SK-N-SH (cell line): Measurements from ENCODE around the gene CRAT. TPM values are rescaled to one million over a fixed set of nuclear protein-coding genes. Genes with fewer than 3 reads are reported as not detected.

Source experiments
- CTCF ChIA-PET: fragments of 300-600, 350-600 bp; formaldehyde crosslinking; extraction: SDS; loops from one replicate; lab custom pipeline; 2021; lab: Yijun Ruan, JAX
- POLR2A ChIA-PET: fragments of 350-600 bp; sonication (Branson Sonifier 250); formaldehyde crosslinking; extraction: SDS; loops from one replicate; lab custom pipeline; 2020; ENCODE audit warnings: antibody characterized with exemption, inconsistent platforms; lab: Yijun Ruan, JAX
- DNase-seq: peaks from one replicate; pipeline ENCODE4 v3.0.0; 2012
- H2AFZ ChIP-seq: fragments of 200-600 bp; sonication (generic); 2 replicates; pipeline ENCODE4 v1.8.1; 2016; ENCODE audit warnings: antibody characterized with exemption, mild to moderate bottlenecking, low read depth
- H3F3A ChIP-seq: fragments of 200-600 bp; sonication (generic); replicated peaks from 2 replicates; pipeline ENCODE3; 2016; ENCODE audit warnings: antibody characterized with exemption, mild to moderate bottlenecking; ENCODE audit not compliant: insufficient read depth
- H3K27ac ChIP-seq, 2 experiments: fragments of 200-500 bp in 1 of 2; fragments of 200-600 bp in 1 of 2; sonication (Bioruptor generic) in 1 of 2; sonication (generic), shearing (Covaris generic) in 1 of 2; 2 replicates each; pipeline versions ENCODE4 v1.5.1 to v1.6.1; 2014 to 2016; ENCODE audit warnings: low read depth in 2 of 2, inconsistent platforms in 1 of 2, low read length in 1 of 2, mild to moderate bottlenecking in 1 of 2, mixed read lengths in 1 of 2
- H3K27me3 ChIP-seq: fragments of 200-600 bp; sonication (generic), shearing (Covaris generic); 2 replicates; pipeline ENCODE4 v1.6.1; 2016; ENCODE audit warnings: mixed run types; ENCODE audit not compliant: insufficient read depth
- H3K36me3 ChIP-seq, 2 experiments: fragments of 200-500 bp in 1 of 2; fragments of 200-600 bp in 1 of 2; sonication (Bioruptor generic) in 1 of 2; sonication (generic) in 1 of 2; replicated peaks in 1 of 2; 2 replicates each; pipeline versions ENCODE3 to v1.5.1; 2014 to 2016; ENCODE audit warnings: low read length in 1 of 2, mild to moderate bottlenecking in 1 of 2; ENCODE audit not compliant: insufficient read depth in 2 of 2, control insufficient read depth in 1 of 2
- H3K4me1 ChIP-seq, 2 experiments: fragments of 200-500 bp in 1 of 2; fragments of 200-600 bp in 1 of 2; sonication (Bioruptor generic) in 1 of 2; sonication (generic), shearing (Covaris generic) in 1 of 2; 2 replicates each; pipeline versions ENCODE4 v1.5.1 to v1.6.1; 2014 to 2016; ENCODE audit warnings: low read depth in 1 of 2, low read length in 1 of 2, mixed run types in 1 of 2; ENCODE audit not compliant: insufficient read depth in 2 of 2, control insufficient read depth in 1 of 2
- H3K4me2 ChIP-seq: fragments of 200-600 bp; sonication (generic), shearing (Covaris generic); 2 replicates; pipeline ENCODE4 v1.6.1; 2017; ENCODE audit warnings: mixed run types
- H3K4me3 ChIP-seq, 2 experiments: fragments of 200-500 bp in 1 of 2; fragments of 200-600 bp in 1 of 2; sonication (Bioruptor generic) in 1 of 2; sonication (generic), shearing (Covaris generic) in 1 of 2; 2 replicates each; pipeline versions ENCODE4 v1.5.1 to v1.8.1; 2014 to 2016; ENCODE audit warnings: low read depth in 2 of 2, inconsistent platforms in 1 of 2, low read length in 1 of 2, mild to moderate bottlenecking in 1 of 2, mixed read lengths in 1 of 2, moderate library complexity in 1 of 2
- H3K79me2 ChIP-seq: fragments of 200-600 bp; sonication (generic); 2 replicates; pipeline ENCODE4 v1.8.1; 2017; ENCODE audit warnings: mild to moderate bottlenecking; ENCODE audit not compliant: insufficient read depth
- H3K9ac ChIP-seq: fragments of 200-600 bp; sonication (generic); 2 replicates; pipeline ENCODE4 v1.6.1; 2017; ENCODE audit warnings: mixed run types
- H3K9me2 ChIP-seq: fragments of 200-600 bp; sonication (generic); 2 replicates; pipeline ENCODE4 v1.6.1; 2017; ENCODE audit warnings: mixed run types
- H3K9me3 ChIP-seq: fragments of 200-600 bp; sonication (generic); 2 replicates; pipeline ENCODE4 v1.6.1; 2017; ENCODE audit warnings: mixed run types, mild to moderate bottlenecking, moderate library complexity
- H4K20me1 ChIP-seq: fragments of 200-600 bp; sonication (generic); 2 replicates; pipeline ENCODE4 v1.6.1; 2017; ENCODE audit warnings: mild to moderate bottlenecking, mixed run types; ENCODE audit not compliant: insufficient read depth
- CHD2 ChIP-seq: fragments of 150-350 bp; IDR thresholded peaks from 2 replicates; pipeline ENCODE4 v1.6.1; 2018; ENCODE audit warnings: low read length; ENCODE audit not compliant: partially characterized antibody
- EP300 ChIP-seq, 2 experiments: IDR thresholded peaks; 2 replicates each; pipeline versions ENCODE4 v1.4.0 to v1.6.1; 2012; ENCODE audit warnings: borderline replicate concordance in 1 of 2, low read depth in 1 of 2, low read length in 1 of 2
- EZH2phosphoT487 ChIP-seq: fragments of 200-600 bp; sonication (generic); IDR thresholded peaks from 2 replicates; pipeline ENCODE4 v1.6.1; 2017; ENCODE audit warnings: low read depth, mixed run types, mild to moderate bottlenecking, antibody characterized with exemption, moderate library complexity, borderline replicate concordance
- FOXM1 ChIP-seq: IDR thresholded peaks from 2 replicates; pipeline ENCODE4 v1.4.0; 2012; ENCODE audit warnings: low read depth, mild to moderate bottlenecking
- GABPA ChIP-seq: IDR thresholded peaks from 2 replicates; pipeline ENCODE4 v1.4.0; 2012; ENCODE audit warnings: low read depth, mild to moderate bottlenecking
- JUND ChIP-seq: IDR thresholded peaks from 2 replicates; pipeline ENCODE4 v1.4.0; 2012
- MXI1 ChIP-seq: IDR thresholded peaks from 2 replicates; pipeline ENCODE4 v1.6.1; 2012; ENCODE audit warnings: mild to moderate bottlenecking, low read depth, low read length, improper control_type of control experiment
- NFIC ChIP-seq: IDR thresholded peaks from 2 replicates; pipeline ENCODE4 v1.4.0; 2012; ENCODE audit warnings: borderline replicate concordance
- NRF1 ChIP-seq: IDR thresholded peaks from 2 replicates; pipeline ENCODE4 v1.6.1; 2012; ENCODE audit warnings: low read depth, mild to moderate bottlenecking, low read length
- POLR2AphosphoS5 ChIP-seq: IDR thresholded peaks from 2 replicates; pipeline ENCODE4 v1.6.1; 2012; ENCODE audit warnings: low read depth, low read length
- RCOR1 ChIP-seq: fragments of 150-350 bp; IDR thresholded peaks from 2 replicates; pipeline ENCODE4 v1.6.1; 2017; ENCODE audit warnings: antibody characterized with exemption, low read length
- RXRA ChIP-seq: IDR thresholded peaks from 2 replicates; pipeline ENCODE4 v1.4.0; 2012; ENCODE audit warnings: low read depth, mild to moderate bottlenecking, borderline replicate concordance
- SIN3A ChIP-seq: IDR thresholded peaks from 2 replicates; pipeline ENCODE4 v1.6.1; 2012; ENCODE audit warnings: low read depth, mild to moderate bottlenecking, low read length, moderate library complexity, borderline replicate concordance
- SMC3 ChIP-seq: IDR thresholded peaks from 2 replicates; pipeline ENCODE4 v1.6.1; 2012; ENCODE audit warnings: low read depth, low read length, improper control_type of control experiment
- TAF1 ChIP-seq: IDR thresholded peaks from 2 replicates; pipeline ENCODE4 v1.6.1; 2012; ENCODE audit warnings: low read depth, mild to moderate bottlenecking, low read length, moderate library complexity, borderline replicate concordance
- TCF12 ChIP-seq: IDR thresholded peaks from 2 replicates; pipeline ENCODE4 v1.4.0; 2012
- YY1 ChIP-seq: IDR thresholded peaks from 2 replicates; pipeline ENCODE4 v1.4.0; 2012; ENCODE audit warnings: low read depth, mild to moderate bottlenecking
- WGBS: methylation state at CpG from one replicate; pipeline ENCODE4 v1.1.6; 2017; ENCODE audit warnings: low lambda C conversion rate; 5-methylcytosine and 5-hydroxymethylcytosine counted together
- polyA plus RNA-seq, 3 experiments: library from polyadenylated mRNA; depleted of rRNA; stranded (reverse); fragments of >200 nt; gene quantifications; 2 replicates each; pipeline ENCODE4 v1.2.3, GENCODE V29; 2012
- TF ChIP-seq, protein P1 (sequence below): IDR thresholded peaks from 2 replicates; pipeline ENCODE4 v1.4.0; 2012; ENCODE audit warnings: low read depth
- TF ChIP-seq, protein P2 (sequence below): IDR thresholded peaks from 2 replicates; pipeline ENCODE4 v1.4.0; 2012; ENCODE audit warnings: low read depth, borderline replicate concordance
- TF ChIP-seq, protein P3 (sequence below): IDR thresholded peaks from 2 replicates; pipeline ENCODE4 v1.4.0; 2012; ENCODE audit warnings: low read depth, borderline replicate concordance
- TF ChIP-seq, protein P4 (sequence below): IDR thresholded peaks from 2 replicates; pipeline ENCODE4 v1.6.1; 2012; ENCODE audit warnings: mild to moderate bottlenecking, low read depth, low read length, moderate library complexity
- TF ChIP-seq, protein P5 (sequence below): fragments of 150-350 bp; IDR thresholded peaks from 2 replicates; pipeline ENCODE4 v1.6.1; 2016; ENCODE audit warnings: mild to moderate bottlenecking, low read depth, low read length
- TF ChIP-seq, protein P6 (sequence below): fragments of 150-350 bp; IDR thresholded peaks from 2 replicates; pipeline ENCODE4 v1.6.1; 2017; ENCODE audit warnings: antibody characterized with exemption, low read length, low read depth, borderline replicate concordance

The CRAT gene
- polyA plus RNA-seq, 1 of the 3 experiments (the other 2 are of a cell fraction): 44.5 TPM

DNA sequence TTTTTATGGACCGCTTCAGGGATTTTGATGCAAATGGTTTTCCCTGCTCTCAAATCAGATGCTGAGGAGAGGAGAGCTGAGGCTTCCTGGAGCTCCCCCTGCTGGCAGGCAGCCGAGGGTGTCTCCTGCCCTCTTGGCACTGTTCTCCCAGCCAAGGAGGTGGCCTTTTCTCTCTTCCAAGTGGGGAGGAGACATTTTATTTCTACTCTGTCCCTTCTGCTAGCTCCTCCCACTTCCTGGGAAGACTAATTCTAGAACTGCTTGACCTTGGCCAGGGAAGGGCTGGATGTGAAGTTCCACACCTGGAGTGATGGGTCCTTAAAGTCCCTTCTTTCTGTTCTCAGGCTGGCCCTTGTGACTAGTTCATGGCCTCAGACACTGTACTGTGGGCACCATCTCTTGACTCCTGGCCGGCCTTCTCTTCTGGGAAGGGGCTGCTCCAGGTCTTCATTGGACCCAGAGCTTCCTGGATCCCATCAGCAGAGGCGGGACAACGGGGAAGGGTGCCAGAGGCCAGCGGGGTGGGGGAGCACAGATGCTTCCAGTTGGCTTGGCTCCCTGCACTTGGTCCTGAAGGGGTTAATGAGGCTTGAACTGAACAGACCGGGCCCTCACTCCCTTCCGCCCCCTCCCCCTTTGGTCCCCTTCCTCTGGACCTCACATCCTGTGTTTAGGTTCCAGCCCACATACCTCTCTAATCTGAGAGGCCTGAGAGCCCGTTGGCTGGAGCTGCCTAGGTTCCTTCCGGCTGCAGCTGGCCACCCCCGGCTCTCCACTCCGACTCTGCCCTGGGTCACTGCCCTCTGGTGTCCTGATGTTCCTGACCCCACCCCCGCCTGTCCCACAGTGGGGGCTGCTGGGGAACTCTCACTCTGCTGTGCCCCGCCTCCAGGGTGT is 32.7 kb upstream of the CRAT start:
- H2AFZ ChIP-seq: no peak overlapping the region
- H3K4me2 ChIP-seq: peak overlapping the region; percentile 95
- H3K9me3 ChIP-seq: no peaks in the 10 kb centered on the region
- DNase-seq: peak; percentile 87
- peak overlapping the region; percentile 99; the same call in 1 of the 2 replicates for H3K9ac ChIP-seq
- POLR2A ChIA-PET: interaction anchor here (0.9 to 1.3 kb wide), 2 partner anchors 12 to 22 kb away, joined by 3 read pairs; no protein-coding TSS in a partner anchor
- peak overlapping the region; percentile 12 to 100 for H3K27ac ChIP-seq
- CTCF ChIA-PET: interaction anchor here (0.6 to 10.9 kb wide), 39 partner anchors 10 to 924 kb away, joined by 3 to 235 read pairs (median 4); partner anchors contain the start of genes C9orf50 and NTMT1
- peak overlapping the region in 1 of 2 experiments; percentile 18; a peak in 1 of 4 replicates for H3K4me3 ChIP-seq
- peaks cover 56 to 69% of the 10 kb centered on the region in 2 experiments; a peak in 3 of 4 replicates for H3K4me1 ChIP-seq
- 40% methylated on average over 7 of the region's 14 CpGs for WGBS
- H3K36me3 ChIP-seq: peaks cover 20 to 27% of the 10 kb centered on the region in 2 experiments
- no peaks in the 10 kb centered on the region for H3K9me2 ChIP-seq
- peaks cover 64% of the 10 kb centered on the region for H3K79me2 ChIP-seq
- H3F3A ChIP-seq: peaks cover 34% of the 10 kb centered on the region
- H3K27me3 ChIP-seq: no peaks in the 10 kb centered on the region
- H4K20me1 ChIP-seq: no peaks in the 10 kb centered on the region
- TF ChIP-seq, protein P1, sequence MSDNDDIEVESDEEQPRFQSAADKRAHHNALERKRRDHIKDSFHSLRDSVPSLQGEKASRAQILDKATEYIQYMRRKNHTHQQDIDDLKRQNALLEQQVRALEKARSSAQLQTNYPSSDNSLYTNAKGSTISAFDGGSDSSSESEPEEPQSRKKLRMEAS: peak; percentile 37; the same call in 1 of the 2 replicates
- TF ChIP-seq, protein P2, sequence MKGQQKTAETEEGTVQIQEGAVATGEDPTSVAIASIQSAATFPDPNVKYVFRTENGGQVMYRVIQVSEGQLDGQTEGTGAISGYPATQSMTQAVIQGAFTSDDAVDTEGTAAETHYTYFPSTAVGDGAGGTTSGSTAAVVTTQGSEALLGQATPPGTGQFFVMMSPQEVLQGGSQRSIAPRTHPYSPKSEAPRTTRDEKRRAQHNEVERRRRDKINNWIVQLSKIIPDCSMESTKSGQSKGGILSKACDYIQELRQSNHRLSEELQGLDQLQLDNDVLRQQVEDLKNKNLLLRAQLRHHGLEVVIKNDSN: no peak
- TF ChIP-seq RCOR1 (0 out of 2 replicates have a peak, but pooled peaks have one; percentile 19), TAF1 (peak; percentile 37; the same call in 1 of the 2 replicates), TCF12 (no peak), MXI1 (no peak), POLR2AphosphoS5 (no peak; the same call in 1 of the 2 replicates), EP300 (IDR thresholded peaks at IDR 0.05; ENCODE audit: borderline replicate concordance in 1 of 2, low read depth in 1 of 2, low read length in 1 of 2) (no peak), GABPA (0 out of 2 replicates have a peak, but pooled peaks have one; percentile 8), EZH2phosphoT487 (no peak), JUND (no peak), SIN3A (no peak), YY1 (no peak), NFIC (peak; percentile 69), NRF1 (no peak), CHD2 (no peak), SMC3 (peak; percentile 59), RXRA (peak; percentile 13; the same call in 1 of the 2 replicates), FOXM1 (no peak)
- TF ChIP-seq, protein P3, sequence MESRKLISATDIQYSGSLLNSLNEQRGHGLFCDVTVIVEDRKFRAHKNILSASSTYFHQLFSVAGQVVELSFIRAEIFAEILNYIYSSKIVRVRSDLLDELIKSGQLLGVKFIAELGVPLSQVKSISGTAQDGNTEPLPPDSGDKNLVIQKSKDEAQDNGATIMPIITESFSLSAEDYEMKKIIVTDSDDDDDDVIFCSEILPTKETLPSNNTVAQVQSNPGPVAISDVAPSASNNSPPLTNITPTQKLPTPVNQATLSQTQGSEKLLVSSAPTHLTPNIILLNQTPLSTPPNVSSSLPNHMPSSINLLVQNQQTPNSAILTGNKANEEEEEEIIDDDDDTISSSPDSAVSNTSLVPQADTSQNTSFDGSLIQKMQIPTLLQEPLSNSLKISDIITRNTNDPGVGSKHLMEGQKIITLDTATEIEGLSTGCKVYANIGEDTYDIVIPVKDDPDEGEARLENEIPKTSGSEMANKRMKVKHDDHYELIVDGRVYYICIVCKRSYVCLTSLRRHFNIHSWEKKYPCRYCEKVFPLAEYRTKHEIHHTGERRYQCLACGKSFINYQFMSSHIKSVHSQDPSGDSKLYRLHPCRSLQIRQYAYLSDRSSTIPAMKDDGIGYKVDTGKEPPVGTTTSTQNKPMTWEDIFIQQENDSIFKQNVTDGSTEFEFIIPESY: no peak
- TF ChIP-seq, protein P4, sequence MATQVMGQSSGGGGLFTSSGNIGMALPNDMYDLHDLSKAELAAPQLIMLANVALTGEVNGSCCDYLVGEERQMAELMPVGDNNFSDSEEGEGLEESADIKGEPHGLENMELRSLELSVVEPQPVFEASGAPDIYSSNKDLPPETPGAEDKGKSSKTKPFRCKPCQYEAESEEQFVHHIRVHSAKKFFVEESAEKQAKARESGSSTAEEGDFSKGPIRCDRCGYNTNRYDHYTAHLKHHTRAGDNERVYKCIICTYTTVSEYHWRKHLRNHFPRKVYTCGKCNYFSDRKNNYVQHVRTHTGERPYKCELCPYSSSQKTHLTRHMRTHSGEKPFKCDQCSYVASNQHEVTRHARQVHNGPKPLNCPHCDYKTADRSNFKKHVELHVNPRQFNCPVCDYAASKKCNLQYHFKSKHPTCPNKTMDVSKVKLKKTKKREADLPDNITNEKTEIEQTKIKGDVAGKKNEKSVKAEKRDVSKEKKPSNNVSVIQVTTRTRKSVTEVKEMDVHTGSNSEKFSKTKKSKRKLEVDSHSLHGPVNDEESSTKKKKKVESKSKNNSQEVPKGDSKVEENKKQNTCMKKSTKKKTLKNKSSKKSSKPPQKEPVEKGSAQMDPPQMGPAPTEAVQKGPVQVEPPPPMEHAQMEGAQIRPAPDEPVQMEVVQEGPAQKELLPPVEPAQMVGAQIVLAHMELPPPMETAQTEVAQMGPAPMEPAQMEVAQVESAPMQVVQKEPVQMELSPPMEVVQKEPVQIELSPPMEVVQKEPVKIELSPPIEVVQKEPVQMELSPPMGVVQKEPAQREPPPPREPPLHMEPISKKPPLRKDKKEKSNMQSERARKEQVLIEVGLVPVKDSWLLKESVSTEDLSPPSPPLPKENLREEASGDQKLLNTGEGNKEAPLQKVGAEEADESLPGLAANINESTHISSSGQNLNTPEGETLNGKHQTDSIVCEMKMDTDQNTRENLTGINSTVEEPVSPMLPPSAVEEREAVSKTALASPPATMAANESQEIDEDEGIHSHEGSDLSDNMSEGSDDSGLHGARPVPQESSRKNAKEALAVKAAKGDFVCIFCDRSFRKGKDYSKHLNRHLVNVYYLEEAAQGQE: no peak
- TF ChIP-seq, protein P5, sequence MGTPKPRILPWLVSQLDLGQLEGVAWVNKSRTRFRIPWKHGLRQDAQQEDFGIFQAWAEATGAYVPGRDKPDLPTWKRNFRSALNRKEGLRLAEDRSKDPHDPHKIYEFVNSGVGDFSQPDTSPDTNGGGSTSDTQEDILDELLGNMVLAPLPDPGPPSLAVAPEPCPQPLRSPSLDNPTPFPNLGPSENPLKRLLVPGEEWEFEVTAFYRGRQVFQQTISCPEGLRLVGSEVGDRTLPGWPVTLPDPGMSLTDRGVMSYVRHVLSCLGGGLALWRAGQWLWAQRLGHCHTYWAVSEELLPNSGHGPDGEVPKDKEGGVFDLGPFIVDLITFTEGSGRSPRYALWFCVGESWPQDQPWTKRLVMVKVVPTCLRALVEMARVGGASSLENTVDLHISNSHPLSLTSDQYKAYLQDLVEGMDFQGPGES: no peak
- TF ChIP-seq, protein P6, sequence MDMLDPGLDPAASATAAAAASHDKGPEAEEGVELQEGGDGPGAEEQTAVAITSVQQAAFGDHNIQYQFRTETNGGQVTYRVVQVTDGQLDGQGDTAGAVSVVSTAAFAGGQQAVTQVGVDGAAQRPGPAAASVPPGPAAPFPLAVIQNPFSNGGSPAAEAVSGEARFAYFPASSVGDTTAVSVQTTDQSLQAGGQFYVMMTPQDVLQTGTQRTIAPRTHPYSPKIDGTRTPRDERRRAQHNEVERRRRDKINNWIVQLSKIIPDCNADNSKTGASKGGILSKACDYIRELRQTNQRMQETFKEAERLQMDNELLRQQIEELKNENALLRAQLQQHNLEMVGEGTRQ: no peak
